IPS-NIHi7 (cell line): ENCODE data around the gene FASN.
A peak's percentile ranks its signal among the peaks of the same experiment; 100 is the strongest.

Experiments
- DNase-seq: peaks from one replicate; pipeline ENCODE4 v3.0.0; 2012; ENCODE audit warnings: mixed read lengths; ENCODE audit errors: extremely low spot score

Gene FASN

DNA sequence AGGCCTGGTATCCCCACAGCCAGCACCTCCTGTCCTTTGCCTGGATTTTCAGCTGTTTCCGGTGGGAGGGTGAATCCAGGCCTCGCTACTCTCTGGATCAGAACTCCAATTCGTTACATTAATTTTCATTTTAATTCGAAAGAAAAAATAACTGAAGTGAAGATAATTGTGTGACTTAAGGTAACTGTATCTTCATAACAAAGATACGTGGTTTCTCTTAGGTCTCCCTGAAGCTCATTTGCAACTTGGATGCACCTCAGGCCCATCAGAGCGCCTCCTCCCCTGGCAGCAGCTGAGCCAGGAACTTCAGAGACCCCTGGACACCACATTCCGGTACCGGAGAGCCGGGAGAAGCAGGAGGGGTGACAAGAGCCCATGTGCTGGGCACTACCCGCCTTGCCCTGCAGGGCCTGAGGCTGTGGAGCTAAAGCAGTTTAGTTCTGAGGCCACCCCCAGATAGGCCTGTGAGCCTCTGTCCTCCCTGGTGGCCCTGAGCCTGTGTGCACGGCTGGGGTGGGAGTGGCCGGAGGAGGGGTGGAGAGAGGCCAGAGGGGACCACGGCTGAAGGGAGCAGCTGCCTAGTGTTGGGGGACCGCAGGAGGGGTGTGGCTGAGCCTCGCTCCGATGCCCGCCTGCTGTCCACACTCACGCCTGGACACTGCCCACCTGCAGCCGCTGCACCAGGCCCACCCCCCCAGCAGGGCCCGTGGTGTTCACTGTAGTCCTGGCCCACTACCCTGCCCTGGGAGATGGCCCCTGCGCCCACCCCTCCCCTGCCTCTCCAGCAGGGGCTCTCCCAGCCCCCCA, 21.0 kb downstream of the FASN start:
- DNase-seq = no peak

DNA sequence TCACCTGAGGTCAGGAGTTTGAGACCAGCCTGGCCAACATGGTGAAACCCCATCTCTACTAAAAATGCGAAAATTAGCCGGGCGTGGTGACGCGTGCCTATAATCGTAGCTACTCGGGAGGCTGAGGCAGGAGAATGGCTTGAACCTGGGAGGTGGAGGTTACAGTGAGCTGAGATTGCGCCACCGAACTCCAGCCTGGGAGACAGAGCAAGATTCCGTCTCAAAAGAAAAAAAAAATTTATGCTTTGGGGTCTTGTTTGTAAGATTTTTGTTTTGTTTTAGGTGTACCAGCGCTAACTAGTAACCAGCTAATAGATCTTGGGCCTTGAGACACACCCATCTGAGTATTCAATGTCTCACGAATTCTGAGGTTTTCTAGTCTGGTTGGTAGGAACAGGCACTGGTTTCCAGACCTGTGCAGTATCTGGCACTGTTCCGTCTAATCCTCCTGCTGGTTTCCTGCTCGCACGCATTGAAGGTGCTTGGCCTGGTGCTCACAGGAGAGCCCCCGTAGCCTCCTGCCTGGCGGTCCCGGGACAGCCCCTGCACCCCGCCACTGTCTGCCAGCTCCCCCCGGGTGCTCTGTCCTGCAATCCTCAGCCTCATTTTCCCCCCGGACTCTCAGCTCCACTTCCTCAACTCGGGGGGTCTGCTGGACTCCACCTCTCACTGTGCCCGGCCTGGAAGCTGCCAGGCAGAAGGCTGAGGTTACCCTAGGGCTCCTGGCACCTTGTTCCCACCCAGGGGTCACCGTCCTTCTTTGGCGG, 21.8 kb downstream of the FASN start:
- DNase-seq = no peak

- DNase-seq = no peak
Observed at GRCh38 chr17:82073446-82073845, 24.6 kb downstream of the FASN start.

- DNase-seq = no peak
Observed at GRCh38 chr17:82072827-82073226, 25.2 kb downstream of the FASN start.

DNA sequence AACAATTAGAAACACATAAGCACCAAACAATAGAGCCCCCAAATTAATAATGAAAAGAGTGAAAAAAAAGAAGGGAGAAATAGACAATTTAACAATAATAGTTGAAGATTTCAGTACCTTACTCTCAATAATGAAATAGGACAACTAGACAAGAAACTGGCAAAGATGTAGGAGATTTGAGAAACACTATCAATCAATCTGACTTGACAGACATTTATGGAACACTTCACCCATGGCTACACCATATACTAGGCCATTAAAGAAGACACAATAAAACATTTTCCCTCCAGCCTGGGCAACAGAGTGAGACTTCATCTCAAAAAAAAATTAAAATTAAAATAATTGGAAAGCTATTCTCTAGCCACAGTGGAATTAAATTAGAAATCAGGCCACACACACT, 27.4 kb downstream of the FASN start:
- DNase-seq = no peak

GRCh38 chr17:82065638-82066303, 32.3 kb downstream of the FASN start, which contains the start of gene DUS1L:
DUS1L (minus strand) TSS chr17:82065804; CDS start chr17:82065059, 745 bp downstream.
- DNase-seq = peak; percentile 93

DNA sequence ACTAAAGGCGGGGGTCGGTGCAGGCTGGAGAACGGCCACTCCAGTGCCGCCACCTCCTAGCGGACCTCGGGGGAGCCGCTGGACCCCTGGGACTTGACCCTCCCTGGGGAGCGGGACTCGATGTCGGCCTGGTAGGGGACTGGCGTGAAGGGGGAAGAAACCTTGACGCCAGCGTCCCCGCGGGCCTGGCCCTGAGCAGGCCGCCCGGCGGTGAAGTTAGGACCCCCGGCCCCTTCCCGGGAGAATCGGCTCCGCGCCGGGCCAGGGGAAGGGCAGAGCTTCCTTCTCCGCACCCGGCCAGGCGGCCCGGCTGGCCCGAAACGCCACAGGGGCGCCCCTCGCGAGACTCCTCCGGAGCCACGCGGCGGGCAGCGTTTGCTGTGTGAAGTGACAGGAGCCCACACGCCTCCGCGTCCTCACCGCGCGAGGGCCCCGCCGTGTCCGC, 32.8 kb downstream of the FASN start:
- peak; percentile 43 for DNase-seq

GRCh38 chr17:82064433-82065192, 33.4 kb downstream of the FASN start:
- no peak for DNase-seq

DNA sequence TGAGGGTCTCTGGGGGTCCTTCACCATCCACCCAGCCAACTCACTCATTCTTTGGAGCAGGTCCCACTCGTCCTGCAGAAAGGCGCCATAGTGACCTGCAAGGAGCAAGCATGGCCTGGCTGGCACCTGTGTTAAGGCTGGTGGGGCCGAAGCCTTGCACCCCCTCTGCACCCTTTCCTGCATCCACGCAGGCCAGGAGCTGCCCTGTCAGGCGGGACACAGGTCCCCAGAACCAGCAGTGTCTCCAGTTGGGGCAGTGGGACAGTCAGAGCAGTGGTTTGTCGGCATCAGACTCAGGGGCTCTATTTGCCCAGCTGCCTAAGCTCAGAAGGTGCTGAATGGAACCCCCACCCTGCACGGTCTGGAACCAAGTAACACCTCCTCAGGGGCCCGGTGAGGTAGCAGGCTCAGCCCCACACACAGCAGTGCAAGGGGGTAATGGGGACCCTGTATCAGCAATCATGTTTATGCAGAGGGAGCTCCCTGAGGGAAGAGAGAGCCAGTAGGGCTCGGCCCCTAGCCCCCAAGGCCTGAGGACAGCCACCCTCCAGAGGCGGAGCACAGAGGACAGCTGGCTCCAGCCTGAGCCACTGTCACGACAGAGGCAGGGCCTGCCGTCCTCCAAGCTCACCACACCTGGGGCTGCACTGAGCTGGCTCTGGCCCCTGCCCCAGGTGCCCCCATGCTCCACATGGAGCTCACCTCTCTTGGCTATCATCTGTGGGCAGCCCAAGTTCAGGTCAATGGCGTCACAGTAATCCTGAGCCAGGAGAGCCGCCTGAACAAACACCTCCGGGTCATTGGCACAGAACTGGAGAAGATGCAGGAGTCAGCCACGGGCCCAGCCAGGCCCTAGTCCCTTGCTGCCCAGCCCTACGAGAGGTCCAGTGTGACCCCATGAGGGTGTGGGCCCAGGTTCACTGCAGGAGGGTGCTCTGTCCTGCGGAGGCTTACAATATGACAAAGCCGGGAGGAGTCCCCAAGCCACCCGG, 34.3 kb downstream of the FASN start:
- no peak for DNase-seq

DNA sequence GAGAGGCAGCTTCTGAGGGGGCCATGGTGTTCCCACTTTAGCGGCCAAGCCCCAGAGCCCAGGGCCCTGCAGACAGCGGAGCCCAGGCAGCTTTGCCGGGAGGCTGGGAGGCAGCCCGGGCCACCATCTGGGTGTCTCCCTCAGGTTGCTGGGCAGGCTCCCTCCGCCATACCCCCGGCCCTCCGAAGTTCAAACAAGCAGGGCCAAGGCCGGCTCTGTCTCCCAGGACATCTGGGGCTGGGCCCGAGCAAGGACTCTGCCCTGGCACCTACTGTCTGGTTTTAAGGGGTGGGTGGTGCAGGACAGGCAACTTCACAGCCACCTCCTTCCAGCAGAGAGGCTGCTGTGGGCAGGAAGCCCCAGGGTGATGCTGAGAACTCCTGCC, 35.1 kb downstream of the FASN start:
- no peak for DNase-seq

DNA sequence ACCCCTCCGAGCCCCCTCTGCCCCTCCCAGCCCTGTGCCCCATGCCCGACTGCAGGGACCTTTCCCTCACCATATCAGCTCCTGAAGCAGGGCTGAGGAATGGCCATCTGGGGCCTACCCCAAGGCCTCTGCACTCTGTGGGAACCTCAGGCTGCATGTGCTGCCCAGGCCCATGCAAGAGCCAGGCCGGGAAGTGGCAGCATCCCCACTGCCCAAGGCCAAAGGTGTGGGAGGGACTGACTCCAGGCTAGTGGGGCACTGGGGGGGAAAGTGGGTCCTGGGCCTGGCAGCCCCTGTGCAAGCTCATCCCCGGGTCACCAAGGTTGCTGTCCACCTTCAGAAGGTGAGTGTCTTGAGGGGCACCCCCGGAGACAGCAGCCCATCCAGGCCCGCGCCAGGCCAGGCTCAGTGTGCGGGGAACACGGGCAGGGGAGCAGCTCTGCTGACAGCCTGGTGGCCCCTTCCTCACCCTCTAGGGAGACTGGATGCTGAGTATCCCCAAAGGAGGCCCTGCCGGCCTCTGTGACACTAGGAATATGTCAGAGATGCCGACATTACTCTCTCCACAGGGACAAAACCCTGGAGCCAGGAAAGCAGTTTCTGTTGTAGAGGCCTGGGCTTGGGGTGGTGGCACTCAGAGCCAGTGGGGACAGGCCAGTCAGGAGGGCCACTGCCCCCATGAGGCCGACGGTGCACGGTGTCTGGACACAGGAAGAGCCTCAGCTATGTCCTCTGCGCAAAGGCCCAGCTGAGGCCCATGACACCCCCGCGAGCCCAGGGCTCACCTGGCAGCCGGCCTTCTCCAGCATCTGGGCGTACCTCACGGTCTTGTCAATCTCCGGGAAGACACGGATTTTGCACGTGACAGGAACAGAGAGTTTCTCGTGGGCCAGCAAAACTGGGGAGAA, 35.7 kb downstream of the FASN start:
- no peak for DNase-seq

GRCh38 chr17:82061047-82061925, 36.8 kb downstream of the FASN start:
- DNase-seq = no peak

DNA sequence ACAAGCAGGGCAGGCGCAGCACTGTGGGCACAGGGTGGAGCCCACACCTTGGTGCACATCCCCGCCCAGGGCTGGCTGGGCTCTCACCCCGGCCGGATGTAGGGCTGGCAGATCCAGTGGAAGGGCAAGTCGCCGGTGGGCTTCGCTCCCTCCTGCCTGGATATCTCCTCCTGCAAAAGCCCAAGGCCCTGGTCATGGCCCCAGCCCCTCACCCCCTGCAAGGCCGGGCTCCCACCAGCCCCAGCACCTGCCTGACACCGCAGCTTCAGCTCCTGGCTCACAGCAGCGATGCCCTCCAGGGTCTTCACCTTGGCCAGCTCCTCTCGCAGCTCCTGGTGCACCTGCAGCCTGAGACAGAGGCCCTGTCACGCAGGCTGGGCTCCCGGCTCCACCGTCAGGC, 37.4 kb downstream of the FASN start:
- no peak for DNase-seq

GRCh38 chr17:82060001-82060380, 38.0 kb downstream of the FASN start:
- DNase-seq = no peak

DNA sequence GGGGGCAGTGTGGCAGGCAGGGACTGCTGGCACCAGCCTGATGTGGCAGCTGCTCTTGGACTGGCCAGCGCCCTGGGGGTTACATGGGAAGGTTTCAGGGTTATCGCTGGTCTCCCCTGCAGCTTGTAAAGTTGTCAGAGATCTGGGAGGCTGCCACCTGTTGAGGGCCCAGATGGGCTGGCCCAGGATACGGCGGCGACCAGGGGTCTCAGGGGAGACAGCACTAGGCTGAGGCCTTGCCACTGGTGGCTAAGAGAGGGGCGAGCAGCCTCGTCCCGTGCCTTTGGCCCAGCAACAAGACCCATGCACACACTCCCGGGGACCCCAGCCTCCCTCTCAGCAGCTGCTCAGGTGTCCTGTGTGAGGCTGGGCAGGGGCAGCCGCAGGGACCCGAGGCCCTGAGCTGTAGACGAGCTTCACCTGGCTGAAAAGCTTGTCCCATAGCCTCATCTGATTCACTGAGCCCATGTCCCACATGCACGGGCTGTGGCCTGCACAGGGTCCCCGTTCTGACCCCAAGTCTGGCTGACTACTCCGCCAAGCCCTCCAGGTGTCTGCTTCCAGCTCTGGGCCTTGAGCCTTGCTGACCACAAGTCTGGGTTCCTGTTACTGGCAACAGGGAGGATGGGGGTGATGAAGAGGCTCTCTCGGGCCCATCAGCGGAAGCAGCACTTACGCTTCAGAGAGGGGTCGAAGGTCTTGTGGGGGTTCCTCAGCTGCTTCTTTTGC, 38.6 kb downstream of the FASN start:
- no peak for DNase-seq

- no peak for DNase-seq
Observed at GRCh38 chr17:82058855-82059249, 39.2 kb downstream of the FASN start.

- no peak for DNase-seq
Observed at GRCh38 chr17:82058230-82058854, 39.7 kb downstream of the FASN start.
